Neuronal stem cell (in vitro differentiated cells): ENCODE results near the gene TMEM164.

Source experiments
- DNase-seq: peaks from one replicate; pipeline ENCODE4 v3.0.0-alpha.2; 2013; ENCODE audit warnings: low spot score
- H2AFZ ChIP-seq: one replicate; pipeline ENCODE4 v1.6.1; 2013; ENCODE audit warnings: mild to moderate bottlenecking, low read length, inconsistent platforms
- H2AK5ac ChIP-seq: 2 replicates; pipeline ENCODE4 v1.6.1; 2013; ENCODE audit warnings: low read depth, mild to moderate bottlenecking, inconsistent platforms, low read length, moderate library complexity, mixed read lengths
- H2BK120ac ChIP-seq: 2 replicates; pipeline ENCODE4 v1.6.1; 2013; ENCODE audit warnings: low read depth, mild to moderate bottlenecking, inconsistent platforms, low read length, moderate library complexity, mixed read lengths
- H2BK12ac ChIP-seq: one replicate; pipeline ENCODE4 v1.6.1; 2013; ENCODE audit warnings: low read length, inconsistent platforms
- H2BK15ac ChIP-seq: 2 replicates; pipeline ENCODE4 v1.6.1; 2013; ENCODE audit warnings: mild to moderate bottlenecking, low read length, inconsistent platforms, mixed read lengths
- H2BK5ac ChIP-seq: one replicate; pipeline ENCODE4 v1.6.1; 2013; ENCODE audit warnings: inconsistent platforms, mild to moderate bottlenecking, low read length, moderate library complexity
- H3K14ac ChIP-seq: one replicate; pipeline ENCODE4 v1.6.1; 2013; ENCODE audit warnings: low read length, inconsistent platforms
- H3K18ac ChIP-seq: 2 replicates; pipeline ENCODE4 v1.6.1; 2013; ENCODE audit warnings: low read length, inconsistent platforms
- H3K23ac ChIP-seq: 2 replicates; pipeline ENCODE4 v1.6.1; 2013; ENCODE audit warnings: low read depth, mild to moderate bottlenecking, mixed read lengths, low read length, inconsistent platforms; ENCODE audit not compliant: poor library complexity
- H3K27ac ChIP-seq: replicated peaks from 3 replicates; pipeline ENCODE4 v1.5.1; 2013; ENCODE audit warnings: low read length, inconsistent platforms
- H3K27me3 ChIP-seq, 3 experiments: 2 replicates each; pipeline ENCODE4 v1.6.1; 2013; ENCODE audit warnings: low read length in 3 of 3, mild to moderate bottlenecking in 2 of 3, inconsistent platforms in 1 of 3, low read depth in 1 of 3, mixed read lengths in 1 of 3, moderate library complexity in 1 of 3; ENCODE audit not compliant: control insufficient read depth in 3 of 3, insufficient read depth in 3 of 3
- H3K36me3 ChIP-seq, 2 donors: replicated peaks in 1 of 2; 2 replicates each; pipeline ENCODE4 v1.6.1; 2013; ENCODE audit warnings: low read length in 2 of 2; ENCODE audit not compliant: control insufficient read depth in 2 of 2, insufficient read depth in 2 of 2
- H3K4ac ChIP-seq: 2 replicates; pipeline ENCODE4 v1.6.1; 2013; ENCODE audit warnings: inconsistent platforms, mild to moderate bottlenecking, low read length, moderate library complexity
- H3K4me1 ChIP-seq, 2 donors: 1 replicate in 1 of 2; 2 replicates in 1 of 2; pipeline ENCODE4 v1.6.1; 2013; ENCODE audit warnings: low read length in 2 of 2, low read depth in 1 of 2; ENCODE audit not compliant: control insufficient read depth in 2 of 2, insufficient read depth in 1 of 2
- H3K4me2 ChIP-seq: one replicate; pipeline ENCODE4 v1.6.1; 2013; ENCODE audit warnings: mild to moderate bottlenecking, low read length, inconsistent platforms; ENCODE audit not compliant: insufficient read depth, poor library complexity, severe bottlenecking
- H3K4me3 ChIP-seq, 2 donors: 2 replicates each; pipeline ENCODE4 v1.5.1; 2013; ENCODE audit warnings: low read length in 2 of 2, mild to moderate bottlenecking in 2 of 2, inconsistent platforms in 1 of 2, moderate library complexity in 1 of 2
- H3K79me1 ChIP-seq: one replicate; pipeline ENCODE4 v1.6.1; 2013; ENCODE audit warnings: low read depth, mild to moderate bottlenecking, inconsistent platforms, low read length, moderate library complexity
- H3K9ac ChIP-seq: one replicate; pipeline ENCODE4 v1.6.1; 2013; ENCODE audit warnings: mild to moderate bottlenecking, low read depth, low read length, inconsistent platforms; ENCODE audit not compliant: poor library complexity
- H3K9me3 ChIP-seq, 2 donors: replicated peaks in 1 of 2; 2 replicates each; pipeline versions ENCODE3 to v1.6.1; 2013; ENCODE audit warnings: low read length in 2 of 2, mild to moderate bottlenecking in 2 of 2, inconsistent platforms in 1 of 2, low read depth in 1 of 2, mixed read lengths in 1 of 2, moderate library complexity in 1 of 2; ENCODE audit not compliant: control insufficient read depth in 2 of 2, insufficient read depth in 1 of 2
- H4K8ac ChIP-seq: one replicate; pipeline ENCODE4 v1.6.1; 2013; ENCODE audit warnings: low read depth, mild to moderate bottlenecking, inconsistent platforms, low read length, moderate library complexity
- H4K91ac ChIP-seq: one replicate; pipeline ENCODE4 v1.6.1; 2013; ENCODE audit warnings: low read length, low read depth, mild to moderate bottlenecking, inconsistent platforms; ENCODE audit not compliant: poor library complexity
- WGBS, 2 donors: extraction: QIAGEN DNeasy Blood & Tissue Kit; methylation state at CpG; one replicate each; pipeline ENCODE4 v1.1.7; 2013; ENCODE audit warnings: missing lambda C conversion rate in 2 of 2, mixed read lengths in 1 of 2; ENCODE audit not compliant: insufficient read length in 2 of 2, insufficient replicate concordance in 1 of 2; ENCODE audit errors: extremely low coverage in 2 of 2; 5-methylcytosine and 5-hydroxymethylcytosine counted together

Gene TMEM164

DNA sequence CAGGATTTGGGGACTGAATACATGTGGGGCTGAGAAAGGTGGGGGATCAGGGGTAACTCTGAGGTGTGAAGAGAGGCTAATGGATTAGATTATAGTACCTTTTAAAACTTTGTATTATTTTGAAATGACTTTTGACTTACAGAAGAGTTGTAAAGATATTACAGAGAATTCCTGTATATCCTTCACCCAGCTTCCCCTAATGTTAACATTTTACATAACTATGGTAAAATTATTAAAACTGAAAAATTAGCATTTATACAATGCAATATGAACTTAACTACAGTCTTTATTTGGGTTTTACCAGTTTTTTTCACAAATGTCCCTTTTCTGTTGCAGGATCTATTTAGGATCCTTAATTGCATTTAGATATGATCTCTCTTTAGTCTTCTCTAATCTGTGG is 57.4 kb downstream of the TMEM164 start:
- no peaks in the 10 kb centered on the region for H3K4me1 ChIP-seq
- no peak overlapping the region for H4K8ac ChIP-seq
- H2AFZ ChIP-seq: no peak overlapping the region
- H2BK5ac ChIP-seq: no peak overlapping the region
- DNase-seq: no peak
- H3K18ac ChIP-seq: no peak overlapping the region
- no peak overlapping the region for H3K23ac ChIP-seq
- H3K27me3 ChIP-seq: no peaks in the 10 kb centered on the region
- H3K36me3 ChIP-seq: no peaks in the 10 kb centered on the region
- H3K4ac ChIP-seq: no peak overlapping the region
- H2BK12ac ChIP-seq: no peak overlapping the region
- no peak overlapping the region for H2BK120ac ChIP-seq
- H3K4me3 ChIP-seq: no peak overlapping the region
- no peak overlapping the region for H3K4me2 ChIP-seq
- no peak overlapping the region for H2AK5ac ChIP-seq
- H3K14ac ChIP-seq: no peak overlapping the region
- no peak overlapping the region for H3K9ac ChIP-seq
- peaks cover 0 to 4% of the 10 kb centered on the region in 2 donors for H3K9me3 ChIP-seq
- H4K91ac ChIP-seq: no peak overlapping the region
- no peak overlapping the region for H3K27ac ChIP-seq
- H2BK15ac ChIP-seq: no peak overlapping the region
- no peaks in the 10 kb centered on the region for H3K79me1 ChIP-seq

DNA sequence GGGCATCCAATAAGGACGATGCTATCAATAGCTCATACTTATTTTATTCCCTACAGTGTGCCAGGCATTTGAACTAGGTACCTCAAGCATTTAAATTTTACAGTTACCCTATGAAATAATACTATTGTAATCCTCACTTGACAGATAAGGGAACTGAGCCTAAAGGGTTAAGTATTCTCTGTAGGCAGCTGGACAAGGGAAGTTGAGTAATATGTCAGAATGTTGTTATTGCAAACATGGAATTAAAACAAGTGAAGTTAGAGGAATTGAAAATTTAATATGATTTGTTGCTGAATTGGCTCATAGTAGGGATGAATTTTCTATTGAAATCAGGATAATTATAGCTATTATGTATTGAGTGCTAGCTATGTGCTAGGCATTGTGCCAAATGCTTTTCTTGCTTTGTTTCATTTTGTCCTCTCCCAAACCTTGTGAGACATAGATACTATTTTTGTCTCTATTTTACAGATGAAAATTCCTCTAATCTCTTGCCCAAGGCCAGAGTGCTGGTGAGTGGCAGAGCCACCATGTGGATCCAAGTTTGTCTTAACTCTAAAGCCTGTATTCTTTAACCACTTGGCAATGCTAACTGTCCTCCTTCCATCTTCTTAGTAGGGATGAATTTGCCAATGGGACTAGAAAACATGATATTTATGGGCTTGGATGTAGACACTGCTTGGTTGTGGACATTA is 58.1 kb downstream of the TMEM164 start:
- no CpG with 5 or more reads among the region's 1 CpG for whole genome bisulfite sequencing, 2 donors
- DNase-seq: no peak
- no peaks in the 10 kb centered on the region for H3K79me1 ChIP-seq

DNA sequence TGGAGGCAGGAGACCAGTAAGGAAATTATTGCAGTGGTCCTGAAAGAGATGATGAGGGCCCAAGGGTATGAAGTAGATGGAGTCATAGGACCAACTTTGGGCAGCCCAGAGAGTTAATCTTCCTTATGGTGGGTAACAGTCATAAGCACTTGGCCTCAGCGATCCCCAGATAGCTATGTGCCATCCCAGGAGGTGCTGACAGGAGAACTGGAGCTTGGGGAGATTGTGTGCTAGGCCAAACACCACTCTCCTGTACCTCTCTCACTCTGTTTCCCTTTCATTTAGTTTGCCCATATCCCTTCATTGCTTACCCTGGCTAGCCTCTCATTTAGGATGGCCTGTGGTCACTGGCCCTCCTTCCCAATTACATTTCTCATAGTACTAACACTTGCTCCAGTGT is 60.0 kb downstream of the TMEM164 start:
- Histone ChIP-seq H3K36me3 (no peaks in the 10 kb centered on the region), H3K79me1 (no peaks in the 10 kb centered on the region), H3K14ac (no peak overlapping the region), H3K27ac (no peak overlapping the region), H2BK5ac (no peak overlapping the region), H3K18ac (no peak overlapping the region), H3K4me2 (no peak overlapping the region), H2AFZ (no peak overlapping the region), H3K23ac (no peak overlapping the region), H4K8ac (no peak overlapping the region), H2AK5ac (no peak overlapping the region), H2BK12ac (no peak overlapping the region), H4K91ac (no peak overlapping the region), H2BK120ac (no peak overlapping the region), H3K9ac (no peak overlapping the region), H3K4me1 (no peaks in the 10 kb centered on the region), H3K27me3 (no peaks in the 10 kb centered on the region), H3K4ac (no peak overlapping the region), H2BK15ac (no peak overlapping the region), H3K9me3 (peaks cover 0 to 4% of the 10 kb centered on the region in 2 donors), H3K4me3 (no peak overlapping the region)
- no CpG with 5 or more reads among the region's 1 CpG for WGBS, 2 donors
- no peak for DNase-seq

More for the DNA sequence above, 58.1 kb downstream of the TMEM164 start:
- H3K4me2 ChIP-seq: no peak overlapping the region
- no peak overlapping the region for H3K23ac ChIP-seq
- H3K36me3 ChIP-seq: no peaks in the 10 kb centered on the region
- H3K4ac ChIP-seq: no peak overlapping the region
- H2BK12ac ChIP-seq: no peak overlapping the region
- no peak overlapping the region for H2BK120ac ChIP-seq
- no peak overlapping the region for H3K18ac ChIP-seq
- no peak overlapping the region for H3K4me3 ChIP-seq
- no peaks in the 10 kb centered on the region for H3K4me1 ChIP-seq
- H2BK5ac ChIP-seq: no peak overlapping the region
- no peak overlapping the region for H2AFZ ChIP-seq
- no peak overlapping the region for H4K8ac ChIP-seq
- H4K91ac ChIP-seq: no peak overlapping the region
- no peak overlapping the region for H3K14ac ChIP-seq
- peaks cover 0 to 4% of the 10 kb centered on the region in 2 donors for H3K9me3 ChIP-seq
- H3K27ac ChIP-seq: no peak overlapping the region
- no peak overlapping the region for H3K9ac ChIP-seq
- no peak overlapping the region for H2BK15ac ChIP-seq
- no peak overlapping the region for H2AK5ac ChIP-seq
- H3K27me3 ChIP-seq: no peaks in the 10 kb centered on the region

DNA sequence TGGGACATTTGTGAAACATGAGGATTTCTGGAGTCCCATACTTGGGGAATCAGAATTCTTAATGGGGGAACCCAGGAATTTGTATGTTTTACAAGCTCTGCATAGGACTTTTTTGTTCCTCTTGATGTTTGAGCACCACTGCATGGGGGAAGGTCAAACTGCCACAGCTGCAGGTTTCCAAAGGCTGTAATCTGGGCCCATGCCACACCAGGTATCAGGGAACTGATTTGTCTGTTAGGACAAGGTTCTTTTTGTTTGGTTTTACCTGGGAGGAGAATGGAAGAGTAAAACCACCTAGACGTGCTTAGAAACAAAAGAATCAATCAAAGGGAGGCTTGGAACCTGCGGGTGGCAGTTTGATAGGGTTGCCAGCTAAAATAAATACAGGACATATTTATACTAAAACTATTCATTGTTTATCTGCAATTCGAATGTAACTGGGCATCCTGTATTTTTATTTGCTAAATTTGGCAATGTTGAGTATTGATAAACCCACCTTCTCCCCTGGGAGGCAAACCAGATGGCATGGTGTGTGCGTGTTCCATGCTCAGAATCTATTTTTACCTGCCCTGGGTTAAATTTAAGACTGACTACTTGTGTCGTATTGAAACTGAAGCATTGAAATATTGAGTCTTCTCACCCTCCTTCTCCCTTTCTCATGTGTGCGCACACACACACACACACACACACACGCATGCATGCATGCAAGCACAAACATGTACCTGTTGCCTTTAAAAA is 63.7 kb downstream of the TMEM164 start:
- no peak overlapping the region for H2BK12ac ChIP-seq
- WGBS, 2 donors: no CpG with 5 or more reads among the region's 7 CpGs

More for the DNA sequence above, 63.7 kb downstream of the TMEM164 start:
- Histone ChIP-seq H3K14ac (no peak overlapping the region), H3K18ac (no peak overlapping the region), H3K9me3 (no peaks in the 10 kb centered on the region), H3K23ac (no peak overlapping the region), H3K4me2 (no peak overlapping the region), H3K27me3 (no peaks in the 10 kb centered on the region), H2AFZ (no peak overlapping the region), H2BK5ac (no peak overlapping the region), H2AK5ac (no peak overlapping the region), H3K4ac (no peak overlapping the region), H3K27ac (no peak overlapping the region), H3K4me3 (no peak overlapping the region), H3K79me1 (no peaks in the 10 kb centered on the region), H2BK15ac (no peak overlapping the region), H2BK120ac (no peak overlapping the region), H4K91ac (no peak overlapping the region), H4K8ac (no peak overlapping the region), H3K36me3 (peaks cover 0 to 4% of the 10 kb centered on the region in 2 donors), H3K4me1 (no peaks in the 10 kb centered on the region), H3K9ac (no peak overlapping the region)
- no peak for DNase-seq
